ENCODE measurements around the gene CCDC51. TPM values are rescaled to one million over a fixed set of nuclear protein-coding genes. Genes with fewer than 3 reads are reported as not detected.
A peak's percentile ranks its signal among the peaks of the same experiment; 100 is the strongest.

Gene CCDC51
- total and polyA plus RNA-seq, 2 of the 13 experiments (the other 11 are each of a cell fraction or from before 2014, with no cell fraction given) = 18.1 to 29.4 TPM

- TF ChIP-seq CHD2 (IDR thresholded peaks at IDR 0.05; ENCODE audit: low read depth, low read length) = no peak
- no peak for TF ChIP-seq ZNF292 (CRISPR knock-in tag; IDR thresholded peaks at IDR 0.05; ENCODE audit: borderline replicate concordance, low read depth)
- TF ChIP-seq ZFP91 (CRISPR knock-in tag; IDR thresholded peaks at IDR 0.05; ENCODE audit: borderline replicate concordance) = peak; percentile 71
- TF ChIP-seq ZNF839 (CRISPR knock-in tag; IDR thresholded peaks at IDR 0.05; ENCODE audit: borderline replicate concordance) = no peak
- TF ChIP-seq TOE1 (CRISPR knock-in tag; IDR thresholded peaks at IDR 0.05) = no peak
- peak; percentile 57; the same call in 1 of the 2 replicates for TF ChIP-seq HMGXB3 (CRISPR knock-in tag; IDR thresholded peaks at IDR 0.05; ENCODE audit: borderline replicate concordance)
- no peak for TF ChIP-seq ZNF639 (CRISPR knock-in tag; conservative IDR thresholded peaks at IDR 0.05)
- TF ChIP-seq, protein P1, sequence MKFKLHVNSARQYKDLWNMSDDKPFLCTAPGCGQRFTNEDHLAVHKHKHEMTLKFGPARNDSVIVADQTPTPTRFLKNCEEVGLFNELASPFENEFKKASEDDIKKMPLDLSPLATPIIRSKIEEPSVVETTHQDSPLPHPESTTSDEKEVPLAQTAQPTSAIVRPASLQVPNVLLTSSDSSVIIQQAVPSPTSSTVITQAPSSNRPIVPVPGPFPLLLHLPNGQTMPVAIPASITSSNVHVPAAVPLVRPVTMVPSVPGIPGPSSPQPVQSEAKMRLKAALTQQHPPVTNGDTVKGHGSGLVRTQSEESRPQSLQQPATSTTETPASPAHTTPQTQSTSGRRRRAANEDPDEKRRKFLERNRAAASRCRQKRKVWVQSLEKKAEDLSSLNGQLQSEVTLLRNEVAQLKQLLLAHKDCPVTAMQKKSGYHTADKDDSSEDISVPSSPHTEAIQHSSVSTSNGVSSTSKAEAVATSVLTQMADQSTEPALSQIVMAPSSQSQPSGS (CRISPR knock-in tag; IDR thresholded peaks at IDR 0.05) = no peak
- peak; percentile 64 for TF ChIP-seq ARID3A (IDR thresholded peaks at IDR 0.05; ENCODE audit: low read depth, low read length)
- TF ChIP-seq PPARG (CRISPR knock-in tag; conservative IDR thresholded peaks at IDR 0.05) = 0 out of 2 replicates have a peak, but pooled peaks have one; percentile 20
- no peak for TF ChIP-seq KLF15 (CRISPR knock-in tag; IDR thresholded peaks at IDR 0.05; ENCODE audit: borderline replicate concordance)
- no peak for TF ChIP-seq ZNF710 (CRISPR knock-in tag; IDR thresholded peaks at IDR 0.05; ENCODE audit: borderline replicate concordance)
- no peak for TF ChIP-seq ZNF782 (CRISPR knock-in tag; IDR thresholded peaks at IDR 0.05; ENCODE audit: borderline replicate concordance)
Measured at GRCh38 chr3:48465531-48466378, 25.8 kb upstream of the CCDC51 start (continued).

All from HepG2 (cell line).